GM10266 (cell line): Measurements from ENCODE around the gene OR2D2.

Source experiments
- DNase-seq: peaks from one replicate; pipeline ENCODE4 v3.0.0; 2012; ENCODE audit errors: extremely low spot score
- CTCF ChIP-seq: IDR thresholded peaks from 2 replicates; pipeline ENCODE4 v1.5.1; 2012; ENCODE audit warnings: mild to moderate bottlenecking, low read depth; ENCODE audit not compliant: control insufficient read depth, insufficient read depth; ENCODE audit errors: missing control alignments

The OR2D2 gene

GRCh38 chr11:6876914-6877313, 15.4 kb downstream of the OR2D2 start:
- DNase-seq = no peak
- no peak for TF ChIP-seq CTCF

GRCh38 chr11:6876325-6876724, 16.0 kb downstream of the OR2D2 start, which contains the start of gene OR10A4:
Gene OR10A4 (plus strand): TSS chr11:6876625. CDS start chr11:6876648, 23 bp downstream.
- TF ChIP-seq CTCF = no peak
- no peak for DNase-seq

- no peak for TF ChIP-seq CTCF
- DNase-seq = no peak
These were observed 16.5 kb downstream of the OR2D2 start for GRCh38 chr11:6875761-6876160.

GRCh38 chr11:6871278-6871677, 21.0 kb downstream of the OR2D2 start:
- DNase-seq = no peak
- TF ChIP-seq CTCF = no peak

- DNase-seq = no peak
- TF ChIP-seq CTCF = no peak
These were observed 27.9 kb downstream of the OR2D2 start for GRCh38 chr11:6864438-6864837.

GRCh38 chr11:6862961-6863360, 29.3 kb downstream of the OR2D2 start, which contains the start of gene OR10A2:
Gene OR10A2 (plus strand): TSS chr11:6863057. CDS start chr11:6869755, 6,698 bp downstream.
- DNase-seq = no peak
- TF ChIP-seq CTCF = no peak

GRCh38 chr11:6856871-6857270, 35.4 kb downstream of the OR2D2 start:
- no peak for TF ChIP-seq CTCF

More at GRCh38 chr11:6856871-6857270, 35.4 kb downstream of the OR2D2 start:
- peak; percentile 18 for DNase-seq
